D341Med (cell line): ENCODE measurements around the gene ARHGEF10L.
"Not testable (repeated sequence)": the region's sequence is repeated elsewhere in the genome, so short reads cannot be mapped to it uniquely, and the experiment has no call there.

Experiments used
- DNase-seq: peaks from one replicate; pipeline ENCODE4 v3.0.0; 2012; ENCODE audit warnings: low spot score

The ARHGEF10L gene

GRCh38 chr1:17743925-17744324, 204.4 kb downstream of the ARHGEF10L start:
- no peak for DNase-seq

DNA sequence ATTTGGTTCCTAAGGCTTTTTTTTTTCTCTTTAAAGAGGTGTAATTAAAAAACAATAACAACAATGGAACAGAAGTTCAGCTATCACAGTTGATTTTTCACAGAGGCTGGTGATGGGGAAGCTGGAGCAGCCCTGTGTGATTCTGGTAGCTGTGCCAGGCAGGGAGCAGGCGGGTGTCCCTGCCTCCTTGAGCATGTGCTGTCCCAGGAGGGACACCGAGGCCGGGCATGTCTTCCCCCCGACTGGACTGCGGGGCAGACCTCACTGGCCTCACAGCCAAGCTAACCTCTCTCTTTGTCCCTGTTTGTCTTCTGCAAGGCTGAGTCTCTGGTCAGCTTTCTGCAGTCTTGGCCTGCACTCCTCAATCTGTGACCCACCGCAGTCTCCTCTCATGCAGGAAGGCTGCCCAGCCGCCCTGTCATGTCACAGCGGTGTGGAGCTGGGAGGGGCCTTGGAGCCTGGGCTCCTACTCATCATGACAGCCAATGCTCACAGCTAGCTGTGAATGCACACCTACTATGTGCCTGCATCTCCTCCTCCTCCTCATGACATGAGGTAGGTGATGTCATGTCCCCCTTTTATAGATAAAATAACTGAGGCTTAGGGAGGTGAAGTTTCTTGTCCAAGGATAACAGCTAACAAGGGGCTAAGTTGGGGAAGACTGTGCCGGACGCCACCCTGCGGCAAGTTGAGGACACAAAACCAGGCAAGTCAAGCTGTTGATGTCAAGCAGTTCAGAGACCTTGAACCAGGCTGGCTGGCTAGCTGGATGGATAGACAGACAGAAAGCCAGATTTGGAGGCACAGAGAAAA, 205.4 kb downstream of the ARHGEF10L start:
- DNase-seq = no peak

DNA sequence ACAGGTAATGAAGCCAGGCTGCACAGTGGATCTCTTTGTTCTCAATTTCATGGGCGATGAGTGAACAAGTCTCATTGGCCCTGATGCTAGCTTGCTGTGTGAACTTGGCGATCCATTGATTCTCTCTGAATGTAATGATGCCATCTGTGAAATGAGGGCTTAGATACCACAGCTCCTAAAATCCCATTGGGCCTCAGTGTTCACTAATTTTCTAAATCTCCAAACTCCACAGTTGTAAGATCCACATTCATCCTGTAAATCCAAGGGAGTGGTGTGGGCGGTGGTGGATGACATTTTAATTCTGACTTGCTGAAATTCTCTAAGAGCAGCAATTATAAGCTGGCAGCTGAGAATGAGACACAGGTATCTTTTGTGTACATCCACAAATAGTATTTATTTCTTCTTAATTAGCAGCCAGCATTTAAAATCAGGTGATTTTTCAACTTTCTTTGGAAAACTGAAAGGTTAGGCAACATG, 206.0 kb downstream of the ARHGEF10L start:
- DNase-seq = no peak

DNA sequence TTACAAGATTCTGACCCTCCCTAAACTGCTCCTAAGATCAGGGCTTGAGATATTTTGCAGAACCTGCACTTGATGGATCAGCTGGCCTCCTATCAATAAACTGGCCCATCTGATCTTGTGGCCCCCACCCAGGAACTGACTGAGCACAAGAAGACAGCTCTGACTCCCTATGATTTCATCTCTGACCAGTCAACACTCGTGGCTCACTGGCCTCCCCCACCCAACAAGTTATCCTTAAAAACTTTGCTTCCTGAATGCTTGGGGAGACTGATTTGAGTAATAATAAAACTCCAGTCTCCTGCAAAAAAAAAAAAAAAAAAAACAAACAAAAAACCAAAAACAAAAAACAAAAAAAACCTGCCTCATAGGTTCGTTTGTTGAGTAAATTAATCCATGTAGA, 206.8 kb downstream of the ARHGEF10L start:
- DNase-seq = not testable (repeated sequence)

DNA sequence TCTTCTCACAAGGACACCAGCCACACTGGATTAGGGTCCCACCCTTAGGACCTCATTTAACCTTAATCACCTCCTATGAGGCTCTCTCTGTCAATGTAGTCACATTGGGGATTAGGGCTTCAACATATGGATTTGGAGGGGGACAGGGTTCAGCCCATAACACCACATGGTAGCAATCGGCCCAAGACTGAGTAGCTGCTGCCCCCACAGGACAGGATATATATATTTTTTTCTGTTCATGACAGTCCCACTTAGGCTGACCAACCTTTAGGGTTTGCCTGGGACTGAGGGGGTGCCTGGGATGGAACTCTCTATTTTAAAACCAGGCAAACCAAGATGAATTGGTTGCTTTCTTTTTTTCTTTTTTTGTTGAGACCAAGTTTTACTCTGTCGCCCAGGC, 207.4 kb downstream of the ARHGEF10L start:
- DNase-seq = no peak
